ENCODE results near the gene CHP2.

The CHP2 gene

GRCh38 chr16:23795378-23795777, 40.6 kb downstream of the CHP2 start:
- no peak for DNase-seq
- in situ Hi-C loops (cut with MboI; ENCODE audit: low pct_unique_long_range_greater_than_20kb, low sequenced_read_pairs), result loop anchor here (10.0 kb wide), 1 partner anchor 239 kb away; no protein-coding TSS in a partner anchor

GRCh38 chr16:23796941-23797340, 42.1 kb downstream of the CHP2 start:
- in situ Hi-C loops (cut with MboI; ENCODE audit: low pct_unique_long_range_greater_than_20kb, low sequenced_read_pairs), result loop anchor here (10.0 kb wide), 1 partner anchor 238 kb away; no protein-coding TSS in a partner anchor
- DNase-seq, result no peak

- peak; percentile 72 for DNase-seq
- in situ Hi-C loops (cut with MboI; ENCODE audit: low pct_unique_long_range_greater_than_20kb, low sequenced_read_pairs), result no loop called here
Measured at GRCh38 chr16:23801378-23801777, 46.6 kb downstream of the CHP2 start.

- no peak for DNase-seq
- in situ Hi-C loops (cut with MboI; ENCODE audit: low pct_unique_long_range_greater_than_20kb, low sequenced_read_pairs), result no loop called here
Measured at GRCh38 chr16:23802776-23803175, 48.0 kb downstream of the CHP2 start.

- in situ Hi-C loops (cut with MboI; ENCODE audit: low pct_unique_long_range_greater_than_20kb, low sequenced_read_pairs), result no loop called here
- peak; percentile 76 for DNase-seq
Measured at GRCh38 chr16:23803591-23804123, 48.8 kb downstream of the CHP2 start.

- in situ Hi-C loops (cut with MboI; ENCODE audit: low pct_unique_long_range_greater_than_20kb, low sequenced_read_pairs), result no loop called here
- DNase-seq, result peak; percentile 38
Measured at GRCh38 chr16:23807028-23807427, 52.2 kb downstream of the CHP2 start.

Measured in KBM-7 (cell line).